HepG2 (cell line): ENCODE measurements around the gene CDC34. TPM values are rescaled to one million over a fixed set of nuclear protein-coding genes. Genes with fewer than 3 reads are reported as not detected.

Experiments used
- CHCHD3 ChIP-seq: sonication (generic); formaldehyde crosslinking; IDR thresholded peaks from 2 replicates; pipeline ENCODE4 v1.8.0; 2022; ENCODE audit warnings: mild to moderate bottlenecking, missing genetic modification reagents, moderate library complexity
- ELF3 ChIP-seq: IDR thresholded peaks from 2 replicates; pipeline ENCODE4 v1.6.1; 2016; ENCODE audit warnings: missing genetic modification reagents, missing compliant biosample characterization
- GABPB1 ChIP-seq: IDR thresholded peaks from 2 replicates; pipeline ENCODE4 v1.6.1; 2016; ENCODE audit warnings: mild to moderate bottlenecking, missing genetic modification reagents, moderate library complexity, missing compliant biosample characterization
- HDAC1 ChIP-seq: sonication (generic); formaldehyde crosslinking; IDR thresholded peaks from 2 replicates; pipeline ENCODE4 v1.5.1; 2020; ENCODE audit warnings: mild to moderate bottlenecking, missing genetic modification reagents
- KDM4B ChIP-seq: sonication (generic); formaldehyde crosslinking; IDR thresholded peaks from 2 replicates; pipeline ENCODE4 v1.4.0; 2020; ENCODE audit warnings: missing genetic modification reagents
- LCORL ChIP-seq, 2 experiments: fragments of 450-650 bp in 1 of 2; sonication (generic) in 1 of 2; formaldehyde crosslinking in 1 of 2; IDR thresholded peaks; 2 replicates each; pipeline versions ENCODE4 v1.5.0 to v1.6.1; 2017 to 2020; ENCODE audit warnings: antibody characterized with exemption in 1 of 2, missing genetic modification reagents in 1 of 2
- MEIS2 ChIP-seq: sonication (generic); formaldehyde crosslinking; IDR thresholded peaks from 2 replicates; pipeline ENCODE4 v1.9.0; 2021; ENCODE audit warnings: mild to moderate bottlenecking, missing genetic modification reagents
- MTA3 ChIP-seq: sonication (generic); formaldehyde crosslinking; IDR thresholded peaks from 2 replicates; pipeline ENCODE4 v1.4.0; 2020; ENCODE audit warnings: missing genetic modification reagents
- POLR2AphosphoS5 ChIP-seq: IDR thresholded peaks from 2 replicates; pipeline ENCODE4 v1.6.1; 2012; ENCODE audit warnings: low read depth, low read length
- RFX1 ChIP-seq: fragments of 450-650 bp; IDR thresholded peaks from 2 replicates; pipeline ENCODE4 v1.6.1; 2017
- STAG1 ChIP-seq: sonication (generic); formaldehyde crosslinking; IDR thresholded peaks from 2 replicates; pipeline ENCODE4 v1.4.0; 2020; ENCODE audit warnings: missing genetic modification reagents
- TOE1 ChIP-seq: sonication (generic); formaldehyde crosslinking; IDR thresholded peaks from 2 replicates; pipeline ENCODE4 v1.4.0; 2020; ENCODE audit warnings: mild to moderate bottlenecking, missing genetic modification reagents
- TP53 ChIP-seq: sonication (generic); formaldehyde crosslinking; conservative IDR thresholded peaks from 2 replicates; pipeline ENCODE4 v1.4.0; 2020; ENCODE audit warnings: missing genetic modification reagents
- XBP1 ChIP-seq: sonication (generic); formaldehyde crosslinking; IDR thresholded peaks from 2 replicates; pipeline ENCODE4 v1.5.0; 2020; ENCODE audit warnings: missing genetic modification reagents
- XRCC5 ChIP-seq: fragments of 200-400 bp; formaldehyde crosslinking; optimal IDR thresholded peaks from 2 replicates; pipeline ENCODE3; 2017; ENCODE audit warnings: mild to moderate bottlenecking, low read length
- ZMYM4 ChIP-seq: sonication (generic); formaldehyde crosslinking; IDR thresholded peaks from 2 replicates; pipeline ENCODE4 v1.8.1; 2023; ENCODE audit warnings: mild to moderate bottlenecking, missing genetic modification reagents
- ZNF101 ChIP-seq: sonication (generic); formaldehyde crosslinking; IDR thresholded peaks from 2 replicates; pipeline ENCODE4 v1.4.0; 2020; ENCODE audit warnings: mild to moderate bottlenecking, low read depth, missing genetic modification reagents, borderline replicate concordance
- ZNF296 ChIP-seq: sonication (generic); formaldehyde crosslinking; conservative IDR thresholded peaks from 2 replicates; pipeline ENCODE4 v1.5.0; 2020; ENCODE audit warnings: mild to moderate bottlenecking, missing genetic modification reagents
- ZNF510 ChIP-seq: sonication (generic); formaldehyde crosslinking; IDR thresholded peaks from 2 replicates; pipeline ENCODE4 v1.4.0; 2020; ENCODE audit warnings: low read depth, mild to moderate bottlenecking, missing genetic modification reagents
- ZNF782 ChIP-seq: sonication (generic); formaldehyde crosslinking; IDR thresholded peaks from 2 replicates; pipeline ENCODE4 v1.4.0; 2020; ENCODE audit warnings: missing genetic modification reagents, mild to moderate bottlenecking, borderline replicate concordance
- ZNF841 ChIP-seq: sonication (generic); formaldehyde crosslinking; IDR thresholded peaks from 2 replicates; pipeline ENCODE4 v1.8.1; 2023; ENCODE audit warnings: missing genetic modification reagents, borderline replicate concordance
- ZNF878 ChIP-seq: sonication (generic); formaldehyde crosslinking; IDR thresholded peaks from 2 replicates; pipeline ENCODE4 v1.8.1; 2023; ENCODE audit warnings: mild to moderate bottlenecking, missing genetic modification reagents, moderate library complexity
- ZSCAN30 ChIP-seq: sonication (generic); formaldehyde crosslinking; IDR thresholded peaks from 2 replicates; pipeline ENCODE4 v1.5.0; 2020; ENCODE audit warnings: mild to moderate bottlenecking, missing genetic modification reagents
- polyA plus RNA-seq, 8 experiments: library from polyadenylated mRNA; depleted of rRNA in 3 of 8; stranded (reverse) in 7 of 8; unstranded in 1 of 8; fragments of >200 nt; fragmentation: Illumina TruSeq in 4 of 8; extraction: Trizol in 4 of 8; gene quantifications; 2 replicates each; pipeline versions ENCODE4 v1.2.1 to v1.2.3, GENCODE V29; 2011 to 2016; ENCODE audit warnings: low read depth in 4 of 8, missing spikeins in 1 of 8, mixed read lengths in 1 of 8; ENCODE audit not compliant: insufficient read depth in 1 of 8
- total RNA-seq, 5 experiments: library from RNA; depleted of rRNA; stranded (reverse); fragments of >200 nt; fragmentation: Illumina TruSeq; extraction: Trizol; gene quantifications; 2 replicates each; pipeline ENCODE4 v1.2.3, GENCODE V29; 2016; ENCODE audit warnings: low read depth in 1 of 5
- TF ChIP-seq, protein P1 (sequence below): sonication (generic); formaldehyde crosslinking; IDR thresholded peaks from 2 replicates; pipeline ENCODE4 v1.4.0; 2020; ENCODE audit warnings: missing genetic modification reagents
- TF ChIP-seq, protein P2 (sequence below): sonication (generic); formaldehyde crosslinking; IDR thresholded peaks from 2 replicates; pipeline ENCODE4 v1.4.0; 2020; ENCODE audit warnings: missing genetic modification reagents
- TF ChIP-seq, protein P3 (sequence below): sonication (generic); formaldehyde crosslinking; IDR thresholded peaks from 2 replicates; pipeline ENCODE4 v1.4.0; 2020; ENCODE audit warnings: missing genetic modification reagents, borderline replicate concordance

The CDC34 gene
- total and polyA plus RNA-seq, 2 of the 13 experiments (the other 11 are each of a cell fraction or from before 2014, with no cell fraction given) = 138 to 150 TPM

DNA sequence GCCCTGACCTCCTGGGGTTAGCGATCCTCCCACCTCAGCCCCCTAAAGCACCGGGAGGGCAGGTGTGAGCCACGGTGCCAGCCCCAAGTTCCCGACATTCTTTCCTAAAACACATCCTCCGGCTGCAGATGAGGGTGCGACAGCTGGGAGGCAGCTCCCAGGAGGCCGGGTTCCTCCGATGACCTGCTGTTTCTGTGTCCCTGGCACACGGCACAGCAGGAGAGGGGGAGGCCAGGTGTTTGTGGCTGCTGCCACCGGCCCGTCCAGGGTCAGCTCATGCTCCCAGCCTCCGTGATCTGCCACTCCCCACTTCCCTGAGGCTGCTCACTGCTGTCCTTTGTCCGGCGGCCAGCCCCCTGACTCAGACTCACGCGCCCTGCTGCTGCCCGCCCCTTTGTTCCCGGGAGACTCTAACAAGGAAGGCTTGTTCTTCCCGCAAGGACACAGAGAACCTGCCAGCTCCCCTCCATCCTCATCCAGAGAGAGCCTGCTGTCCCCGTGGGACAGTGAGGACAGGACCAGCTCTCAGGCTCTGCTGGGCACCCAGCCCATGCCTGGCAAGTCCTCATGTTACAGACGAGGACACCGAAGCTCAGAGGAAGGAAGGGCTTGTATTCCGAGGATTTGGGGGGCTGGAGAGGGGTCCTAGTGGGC lies 45.9 kb upstream of the CDC34 start (continued):
- TF ChIP-seq ELF3 (CRISPR knock-in tag) (peak; percentile 65), ZNF878 (no peak), TOE1 (CRISPR knock-in tag) (no peak), KDM4B (CRISPR knock-in tag) (no peak), ZNF296 (CRISPR knock-in tag) (no peak), ZNF841 (no peak), ZNF782 (CRISPR knock-in tag) (no peak), ZSCAN30 (CRISPR knock-in tag) (no peak), TP53 (CRISPR knock-in tag) (no peak), POLR2AphosphoS5 (no peak; the same call in 1 of the 2 replicates), HDAC1 (CRISPR knock-in tag) (0 out of 2 replicates have a peak, but pooled peaks have one; percentile 48), XBP1 (CRISPR knock-in tag) (no peak), ZNF510 (CRISPR knock-in tag) (no peak), ZNF101 (CRISPR knock-in tag) (no peak), RFX1 (no peak), STAG1 (CRISPR knock-in tag) (no peak), GABPB1 (peak; percentile 31; the same call in 1 of the 2 replicates), XRCC5 (peak; percentile 87), MTA3 (no peak), CHCHD3 (CRISPR knock-in tag) (no peak), MEIS2 (CRISPR knock-in tag) (no peak; the same call in none of the 2 replicates), ZMYM4 (0 out of 2 replicates have a peak, but pooled peaks have one; percentile 36), LCORL (IDR thresholded peaks at IDR 0.05) (no peak), LCORL (CRISPR knock-in tag; IDR thresholded peaks at IDR 0.05) (no peak; the same call in 1 of the 2 replicates)
- TF ChIP-seq, protein P1, sequence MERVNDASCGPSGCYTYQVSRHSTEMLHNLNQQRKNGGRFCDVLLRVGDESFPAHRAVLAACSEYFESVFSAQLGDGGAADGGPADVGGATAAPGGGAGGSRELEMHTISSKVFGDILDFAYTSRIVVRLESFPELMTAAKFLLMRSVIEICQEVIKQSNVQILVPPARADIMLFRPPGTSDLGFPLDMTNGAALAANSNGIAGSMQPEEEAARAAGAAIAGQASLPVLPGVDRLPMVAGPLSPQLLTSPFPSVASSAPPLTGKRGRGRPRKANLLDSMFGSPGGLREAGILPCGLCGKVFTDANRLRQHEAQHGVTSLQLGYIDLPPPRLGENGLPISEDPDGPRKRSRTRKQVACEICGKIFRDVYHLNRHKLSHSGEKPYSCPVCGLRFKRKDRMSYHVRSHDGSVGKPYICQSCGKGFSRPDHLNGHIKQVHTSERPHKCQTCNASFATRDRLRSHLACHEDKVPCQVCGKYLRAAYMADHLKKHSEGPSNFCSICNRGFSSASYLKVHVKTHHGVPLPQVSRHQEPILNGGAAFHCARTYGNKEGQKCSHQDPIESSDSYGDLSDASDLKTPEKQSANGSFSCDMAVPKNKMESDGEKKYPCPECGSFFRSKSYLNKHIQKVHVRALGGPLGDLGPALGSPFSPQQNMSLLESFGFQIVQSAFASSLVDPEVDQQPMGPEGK = peak; percentile 64; the same call in 1 of the 2 replicates
- TF ChIP-seq, protein P2, sequence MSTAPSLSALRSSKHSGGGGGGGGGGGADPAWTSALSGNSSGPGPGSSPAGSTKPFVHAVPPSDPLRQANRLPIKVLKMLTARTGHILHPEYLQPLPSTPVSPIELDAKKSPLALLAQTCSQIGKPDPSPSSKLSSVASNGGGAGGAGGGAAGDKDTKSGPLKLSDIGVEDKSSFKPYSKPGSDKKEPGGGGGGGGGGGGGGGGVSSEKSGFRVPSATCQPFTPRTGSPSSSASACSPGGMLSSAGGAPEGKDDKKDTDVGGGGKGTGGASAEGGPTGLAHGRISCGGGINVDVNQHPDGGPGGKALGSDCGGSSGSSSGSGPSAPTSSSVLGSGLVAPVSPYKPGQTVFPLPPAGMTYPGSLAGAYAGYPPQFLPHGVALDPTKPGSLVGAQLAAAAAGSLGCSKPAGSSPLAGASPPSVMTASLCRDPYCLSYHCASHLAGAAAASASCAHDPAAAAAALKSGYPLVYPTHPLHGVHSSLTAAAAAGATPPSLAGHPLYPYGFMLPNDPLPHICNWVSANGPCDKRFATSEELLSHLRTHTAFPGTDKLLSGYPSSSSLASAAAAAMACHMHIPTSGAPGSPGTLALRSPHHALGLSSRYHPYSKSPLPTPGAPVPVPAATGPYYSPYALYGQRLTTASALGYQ (CRISPR knock-in tag) = 0 out of 2 replicates have a peak, but pooled peaks have one; percentile 34
- TF ChIP-seq, protein P3, sequence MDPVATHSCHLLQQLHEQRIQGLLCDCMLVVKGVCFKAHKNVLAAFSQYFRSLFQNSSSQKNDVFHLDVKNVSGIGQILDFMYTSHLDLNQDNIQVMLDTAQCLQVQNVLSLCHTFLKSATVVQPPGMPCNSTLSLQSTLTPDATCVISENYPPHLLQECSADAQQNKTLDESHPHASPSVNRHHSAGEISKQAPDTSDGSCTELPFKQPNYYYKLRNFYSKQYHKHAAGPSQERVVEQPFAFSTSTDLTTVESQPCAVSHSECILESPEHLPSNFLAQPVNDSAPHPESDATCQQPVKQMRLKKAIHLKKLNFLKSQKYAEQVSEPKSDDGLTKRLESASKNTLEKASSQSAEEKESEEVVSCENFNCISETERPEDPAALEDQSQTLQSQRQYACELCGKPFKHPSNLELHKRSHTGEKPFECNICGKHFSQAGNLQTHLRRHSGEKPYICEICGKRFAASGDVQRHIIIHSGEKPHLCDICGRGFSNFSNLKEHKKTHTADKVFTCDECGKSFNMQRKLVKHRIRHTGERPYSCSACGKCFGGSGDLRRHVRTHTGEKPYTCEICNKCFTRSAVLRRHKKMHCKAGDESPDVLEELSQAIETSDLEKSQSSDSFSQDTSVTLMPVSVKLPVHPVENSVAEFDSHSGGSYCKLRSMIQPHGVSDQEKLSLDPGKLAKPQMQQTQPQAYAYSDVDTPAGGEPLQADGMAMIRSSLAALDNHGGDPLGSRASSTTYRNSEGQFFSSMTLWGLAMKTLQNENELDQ (CRISPR knock-in tag) = no peak
